NCI-H1048 (cell line): Measurements from ENCODE around the gene ACTL10.
A peak's percentile ranks its signal among the peaks of the same experiment; 100 is the strongest.

Experiments used
- DNase-seq: peaks from one replicate; lab custom pipeline; 2025; lab: John Stamatoyannopoulos, UW

ACTL10 gene

DNA sequence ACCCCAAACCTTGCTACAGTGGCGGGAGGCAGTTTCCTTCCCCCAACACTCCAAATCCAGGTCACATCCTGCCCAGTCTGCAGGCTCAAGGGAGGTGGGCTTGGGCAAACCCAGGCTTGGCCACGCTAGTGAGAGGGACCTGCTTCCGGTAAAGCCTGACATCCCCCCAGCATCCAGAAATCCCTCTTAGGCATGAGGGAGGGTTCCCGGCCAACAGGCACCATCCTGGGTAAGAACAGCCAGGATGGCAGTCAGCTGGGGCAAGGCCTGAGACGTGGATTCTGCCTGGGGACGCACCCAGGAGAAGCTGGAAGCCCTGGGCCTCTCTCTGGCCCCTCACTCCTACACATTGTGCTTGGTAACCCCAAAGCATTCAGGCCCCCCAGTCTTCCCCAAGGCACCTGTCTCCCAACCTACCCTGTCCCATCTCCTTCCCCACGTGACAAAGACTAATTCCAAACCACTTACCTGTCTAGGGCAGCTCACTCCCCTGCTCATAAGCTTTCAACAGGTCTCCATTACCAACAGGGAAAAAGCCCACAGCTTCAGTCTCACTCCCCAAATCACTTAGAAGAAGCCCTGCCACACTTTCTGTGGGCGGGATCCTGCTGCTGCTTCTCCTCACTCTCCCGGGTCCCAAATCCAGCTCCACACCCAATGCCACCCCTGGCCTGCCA lies 2.5 kb upstream of the ACTL10 start:
- no peak for DNase-seq

DNA sequence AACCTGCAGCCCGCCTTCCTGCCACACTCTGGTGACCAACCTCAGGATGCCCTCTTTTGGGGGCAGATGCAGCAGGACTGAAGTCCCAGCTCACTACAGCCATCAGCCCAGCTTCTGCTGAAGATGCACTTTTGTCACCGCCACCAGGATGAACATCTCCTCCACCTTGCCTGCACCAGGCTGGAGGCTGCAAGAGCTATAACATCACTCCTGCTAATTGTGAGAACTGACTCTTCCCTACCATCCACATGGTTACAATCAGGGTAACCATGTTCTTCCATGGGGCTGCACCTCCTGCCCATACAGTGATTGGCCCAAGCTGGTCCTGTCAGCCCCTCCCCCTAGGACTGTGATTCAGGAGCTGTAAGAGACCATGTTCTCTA lies 2.0 kb upstream of the ACTL10 start:
- no peak for DNase-seq

- no peak for DNase-seq
These were observed 517 bp downstream of the ACTL10 start for GRCh38 chr20:33667245-33667675.

GRCh38 chr20:33667676-33668465 lies 1.1 kb downstream of the ACTL10 start:
- DNase-seq = no peak

DNA sequence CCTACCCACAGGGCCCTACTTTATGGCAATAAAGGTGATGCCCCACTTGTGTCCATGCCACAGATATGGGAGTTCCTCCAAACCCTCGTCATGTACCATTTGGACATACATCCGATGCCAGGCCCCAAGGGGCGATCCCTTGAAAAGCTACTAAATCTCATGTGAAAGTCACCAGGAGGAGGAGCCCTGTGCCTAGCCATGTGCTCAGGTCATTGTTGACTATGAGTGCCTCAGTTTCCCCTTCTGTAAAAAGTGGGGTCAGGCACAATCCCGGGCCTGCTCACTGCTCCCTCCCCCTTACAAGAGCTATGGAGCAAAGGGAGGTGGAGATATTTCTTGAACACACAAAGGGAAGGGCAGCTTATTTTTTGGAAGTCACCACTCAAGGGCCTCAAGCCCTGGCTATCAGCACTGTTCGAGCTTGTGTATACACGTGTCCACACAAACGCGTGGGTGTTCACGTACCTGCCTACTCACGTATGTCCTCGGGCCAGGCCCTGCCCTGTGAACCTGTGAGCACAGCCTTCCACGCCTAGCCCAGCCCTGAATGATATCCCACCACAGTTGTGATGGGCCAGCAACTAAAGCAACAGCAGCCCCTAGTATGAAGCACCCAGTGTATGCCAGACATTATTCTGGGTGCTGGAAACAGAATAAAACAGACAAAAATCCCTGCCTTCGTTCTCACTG lies 1.9 kb downstream of the ACTL10 start:
- no peak for DNase-seq

DNA sequence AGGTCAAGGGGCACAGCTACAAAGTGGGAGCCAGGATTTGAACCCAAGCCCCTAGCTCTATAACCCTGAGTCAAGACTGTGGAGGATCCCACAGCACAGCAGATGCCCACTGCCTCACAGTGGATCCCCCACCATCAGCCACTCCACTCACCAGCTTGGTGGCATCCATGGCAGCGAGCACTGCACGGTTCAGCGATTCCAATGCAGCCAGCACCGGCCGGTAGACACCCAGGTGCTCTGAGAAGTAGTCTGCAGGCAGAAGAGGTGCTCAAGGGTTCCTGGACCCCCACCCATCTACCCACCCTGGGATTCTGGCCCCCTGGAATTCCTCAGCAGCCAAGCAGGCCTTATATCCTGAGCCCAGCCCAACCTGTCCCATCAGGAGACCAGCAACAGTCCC lies 2.5 kb downstream of the ACTL10 start:
- no peak for DNase-seq

- DNase-seq = no peak
These were observed 3.3 kb downstream of the ACTL10 start for GRCh38 chr20:33669873-33670640.

GRCh38 chr20:33670715-33671499 lies 4.2 kb downstream of the ACTL10 start:
- DNase-seq = no peak

- DNase-seq = no peak
These were observed 5.0 kb downstream of the ACTL10 start for GRCh38 chr20:33671573-33672288.

GRCh38 chr20:33672426-33673113 lies 5.8 kb downstream of the ACTL10 start:
- DNase-seq = no peak

DNA sequence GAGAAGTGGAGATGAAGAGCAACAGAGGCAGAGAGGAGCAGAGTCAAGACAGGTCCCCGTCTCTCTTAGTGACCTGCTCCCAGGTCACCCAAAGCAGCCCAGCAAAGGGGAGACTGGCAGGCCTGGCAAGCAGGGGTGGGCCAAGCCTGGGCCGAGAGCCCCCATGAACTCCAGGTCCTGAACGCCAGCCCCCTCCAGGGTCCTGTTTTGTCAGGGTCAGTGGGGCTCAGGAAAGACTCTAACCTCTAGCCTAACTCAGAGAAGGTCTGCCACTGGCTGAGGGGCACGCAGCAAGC lies 6.3 kb downstream of the ACTL10 start:
- no peak for DNase-seq

GRCh38 chr20:33673410-33674293 lies 6.9 kb downstream of the ACTL10 start:
- no peak for DNase-seq

GRCh38 chr20:33674294-33675135 lies 7.8 kb downstream of the ACTL10 start, which contains the start of gene NECAB3:
Gene NECAB3 (minus strand): TSS chr20:33674428. CDS start chr20:33674352, 76 bp downstream.
- peak; percentile 44 for DNase-seq

DNA sequence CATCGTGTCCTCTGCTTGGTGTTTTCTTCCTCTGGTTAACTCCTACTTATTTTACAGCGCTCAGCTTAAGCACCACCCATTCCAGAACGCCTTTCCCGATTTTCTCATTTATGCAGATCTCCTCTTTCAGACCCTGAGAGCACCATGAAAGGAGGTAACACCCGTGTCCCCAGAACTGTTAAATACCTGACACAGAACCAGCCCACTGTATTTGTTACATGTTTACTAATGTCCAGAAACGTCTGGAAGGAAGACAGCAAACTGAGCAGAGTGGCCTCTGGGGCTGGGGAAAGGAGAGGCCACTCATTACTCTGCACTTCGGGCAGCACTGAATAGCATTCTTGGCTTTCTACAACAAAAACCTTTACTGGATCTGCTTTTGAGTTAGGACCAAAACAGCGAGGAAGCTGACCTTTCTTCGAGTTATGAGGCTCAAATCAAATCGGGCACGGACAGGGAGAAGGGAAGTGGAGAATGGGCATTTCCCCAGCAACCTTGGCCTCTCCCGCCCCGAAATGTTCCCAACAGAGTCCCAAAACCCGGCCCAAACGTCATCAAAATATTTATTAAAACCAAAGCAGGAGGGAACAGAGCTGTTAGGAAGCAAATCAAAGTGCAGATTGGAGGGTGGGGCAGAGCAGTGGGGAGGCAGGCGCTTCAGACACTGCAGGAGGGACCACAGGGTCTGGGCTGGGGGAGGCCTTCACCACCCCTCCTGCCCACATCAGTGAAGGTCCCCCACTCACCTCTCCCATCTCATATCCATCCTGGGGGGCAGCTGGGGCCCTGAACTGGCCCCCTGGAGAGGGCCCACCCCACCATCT lies 8.6 kb downstream of the ACTL10 start:
- DNase-seq = no peak

- DNase-seq = no peak
These were observed 9.4 kb downstream of the ACTL10 start for GRCh38 chr20:33676121-33676520.

GRCh38 chr20:33676652-33677645 lies 10.2 kb downstream of the ACTL10 start:
- DNase-seq = no peak
